ENCODE data around the gene ABI1.
"Not testable (repeated sequence)": the region's sequence is repeated elsewhere in the genome, so short reads cannot be mapped to it uniquely, and the experiment has no call there.

ABI1 gene

DNA sequence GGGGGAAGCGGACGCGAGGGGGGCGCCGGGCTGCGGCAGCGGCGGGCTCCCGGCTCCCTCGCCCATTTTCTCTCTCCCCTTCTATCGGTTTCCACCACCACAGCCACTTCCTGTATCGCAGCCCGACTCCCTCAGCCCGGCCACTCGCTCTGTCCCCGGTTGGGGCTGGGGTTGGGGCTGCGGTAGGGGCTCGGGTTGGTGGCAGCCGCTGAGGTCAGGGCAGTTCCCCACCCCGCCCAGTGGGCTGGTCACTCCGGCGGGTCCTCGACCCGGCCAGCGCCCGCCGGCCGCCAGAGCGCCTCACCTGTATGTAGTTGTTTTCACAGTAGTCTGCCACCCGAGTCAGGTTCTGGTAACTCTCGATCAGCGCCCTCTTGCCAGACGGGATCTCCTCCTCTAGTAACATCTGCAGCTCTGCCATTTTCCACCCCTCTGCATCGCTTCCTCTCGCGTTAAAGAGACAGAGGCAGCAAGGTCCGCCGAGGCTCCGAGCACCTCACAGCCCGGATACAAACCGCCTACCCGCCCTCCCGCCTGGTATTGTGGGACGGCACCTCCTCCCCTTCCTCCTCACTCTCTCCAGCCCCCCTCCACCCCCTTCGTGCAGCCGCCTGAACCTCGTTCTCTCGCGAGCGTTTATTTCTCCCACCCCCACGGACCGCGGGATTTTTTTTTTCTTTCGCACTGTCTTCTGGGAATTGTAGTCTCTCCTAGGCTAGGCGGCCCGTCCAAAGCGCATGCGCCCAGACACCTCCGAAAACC, at the start of gene ABI1:
ABI1 (minus strand) TSS at position 516 of the 762 bp plus-strand sequence; CDS start at position 421, 95 bp downstream.
- peak; percentile 96 to 98 for DNase-seq

GRCh38 chr10:26909753-26910152, 49.0 kb upstream of the ABI1 start:
- no peak for DNase-seq

DNA sequence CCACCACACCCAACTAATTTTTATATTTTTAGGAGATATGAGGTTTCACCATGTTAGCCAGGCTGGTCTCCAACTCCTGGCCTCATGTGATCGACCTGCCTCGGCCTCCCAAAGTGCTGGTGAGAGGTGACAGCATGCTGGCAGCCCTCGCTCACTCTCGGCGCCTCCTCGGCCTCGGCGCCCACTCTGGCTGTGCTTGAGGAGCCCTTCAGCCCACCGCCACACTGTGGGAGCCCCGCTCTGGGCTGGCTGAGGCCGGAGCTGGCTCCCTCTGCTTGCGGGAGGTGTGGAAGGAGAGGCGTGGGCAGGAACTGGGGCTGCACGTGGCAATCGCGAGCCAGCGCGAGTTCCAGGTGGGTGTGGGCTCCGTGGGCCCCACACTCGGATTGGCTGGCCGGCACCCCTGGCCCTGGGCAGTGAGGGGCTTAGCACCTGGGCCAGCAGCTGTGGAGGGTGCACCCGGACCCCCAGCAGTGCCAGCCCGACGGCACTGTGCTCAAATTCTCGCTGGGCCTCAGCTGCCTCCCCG, 44.6 kb upstream of the ABI1 start:
- DNase-seq: not testable (repeated sequence)

DNA sequence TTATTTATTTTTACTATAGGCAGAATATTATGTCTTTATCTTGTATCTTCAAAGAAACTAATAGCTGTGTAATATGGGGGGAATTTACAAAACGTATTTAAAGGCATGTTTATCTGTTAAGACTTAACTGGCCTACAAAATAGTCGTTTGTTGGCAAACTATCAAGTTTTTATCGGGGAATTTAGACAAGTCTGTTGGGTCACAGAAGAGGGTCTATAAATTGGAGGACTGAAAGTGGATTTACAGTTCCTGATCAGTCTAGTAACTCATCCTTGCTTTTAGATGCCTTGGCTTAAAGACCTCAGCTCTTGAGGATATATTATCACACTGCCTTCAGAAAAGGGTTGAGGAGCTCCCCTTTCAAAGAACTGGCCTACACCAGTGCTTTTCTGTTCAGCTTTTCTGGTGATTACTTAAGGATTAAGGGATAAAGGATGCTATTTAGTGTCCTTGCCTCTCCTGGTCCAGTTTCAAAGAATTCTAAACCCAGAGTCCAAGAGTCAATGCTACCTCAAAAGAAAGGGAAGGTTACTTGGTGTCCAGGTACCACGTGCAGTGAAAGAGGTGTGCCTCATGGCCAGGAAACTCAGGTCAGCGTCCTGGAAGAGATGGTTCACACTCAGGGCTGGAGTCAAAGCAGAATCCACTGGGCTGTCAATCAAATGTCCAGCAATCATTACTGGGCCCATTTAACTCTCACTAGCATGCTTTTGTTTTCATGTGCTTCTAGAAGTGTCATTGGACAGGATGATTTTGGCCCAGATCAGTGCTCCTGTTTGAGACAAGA, 42.9 kb upstream of the ABI1 start:
- DNase-seq: no peak

- DNase-seq: not testable (repeated sequence)
These were observed 31.7 kb upstream of the ABI1 start for GRCh38 chr10:26892306-26892923.

GRCh38 chr10:26890956-26891355, 30.2 kb upstream of the ABI1 start:
- DNase-seq: peak; percentile 33 to 58

- DNase-seq: no peak
These were observed 27.0 kb upstream of the ABI1 start for GRCh38 chr10:26887611-26888215.

DNA sequence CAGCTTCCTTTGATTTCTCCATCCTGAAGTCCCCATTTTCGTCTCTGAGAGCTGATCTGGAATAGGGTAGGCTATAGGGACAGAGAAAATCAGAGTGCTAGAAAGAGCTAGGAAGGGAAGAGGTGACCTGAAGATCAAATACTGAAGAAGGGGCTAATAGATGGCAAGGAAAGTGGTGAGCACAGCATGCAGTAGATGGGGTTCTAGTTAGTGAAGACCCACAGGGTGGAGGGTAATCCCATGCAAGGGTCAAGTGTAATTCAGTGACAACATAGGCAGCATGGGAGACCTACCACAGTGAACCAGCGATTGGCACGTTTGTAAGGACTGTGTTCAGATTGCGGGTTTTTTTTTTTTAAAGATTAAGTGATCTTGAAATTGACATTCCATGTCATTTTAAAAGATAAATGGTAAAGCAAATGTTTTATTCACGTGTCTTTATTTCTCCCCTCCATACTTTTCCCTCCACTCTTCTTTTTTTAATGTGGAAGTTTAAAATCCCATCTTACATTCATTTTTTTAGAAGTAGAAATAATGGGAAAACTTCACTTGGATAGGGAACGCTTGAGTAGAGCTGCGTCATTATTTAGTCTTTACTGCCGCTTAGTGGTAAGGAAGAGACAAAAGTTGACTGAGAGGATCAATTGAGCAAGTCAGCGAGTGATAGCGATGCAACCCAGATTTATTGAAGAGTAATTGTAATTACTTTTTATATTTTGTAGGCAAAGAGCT, 21.0 kb upstream of the ABI1 start:
- DNase-seq: no peak

GRCh38 chr10:26879744-26880143, 19.0 kb upstream of the ABI1 start:
- no peak for DNase-seq

DNA sequence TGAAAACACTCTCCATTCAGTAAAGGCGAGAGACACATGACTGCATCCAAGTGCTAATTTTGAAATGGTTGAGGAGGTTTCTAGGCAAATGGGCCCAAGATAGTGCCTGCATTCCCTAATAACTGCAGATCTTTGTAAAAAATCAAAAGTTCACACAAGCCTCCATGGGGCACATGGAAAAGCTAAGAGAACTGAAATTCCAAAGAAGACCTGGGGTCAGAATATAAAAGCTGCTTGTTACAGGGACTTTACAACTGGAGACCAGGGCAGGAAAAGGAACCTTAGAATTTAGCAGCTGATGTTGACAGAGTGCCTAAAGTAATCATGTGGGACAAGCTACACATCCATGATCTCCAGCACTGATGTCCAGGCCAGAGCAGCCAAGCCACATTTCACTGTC, 10.0 kb upstream of the ABI1 start:
- no peak for DNase-seq

- DNase-seq: peak; percentile 7 to 21
These were observed 8.8 kb upstream of the ABI1 start for GRCh38 chr10:26869528-26869927.

GRCh38 chr10:26863351-26864076, 2.8 kb upstream of the ABI1 start:
- no peak for DNase-seq

DNA sequence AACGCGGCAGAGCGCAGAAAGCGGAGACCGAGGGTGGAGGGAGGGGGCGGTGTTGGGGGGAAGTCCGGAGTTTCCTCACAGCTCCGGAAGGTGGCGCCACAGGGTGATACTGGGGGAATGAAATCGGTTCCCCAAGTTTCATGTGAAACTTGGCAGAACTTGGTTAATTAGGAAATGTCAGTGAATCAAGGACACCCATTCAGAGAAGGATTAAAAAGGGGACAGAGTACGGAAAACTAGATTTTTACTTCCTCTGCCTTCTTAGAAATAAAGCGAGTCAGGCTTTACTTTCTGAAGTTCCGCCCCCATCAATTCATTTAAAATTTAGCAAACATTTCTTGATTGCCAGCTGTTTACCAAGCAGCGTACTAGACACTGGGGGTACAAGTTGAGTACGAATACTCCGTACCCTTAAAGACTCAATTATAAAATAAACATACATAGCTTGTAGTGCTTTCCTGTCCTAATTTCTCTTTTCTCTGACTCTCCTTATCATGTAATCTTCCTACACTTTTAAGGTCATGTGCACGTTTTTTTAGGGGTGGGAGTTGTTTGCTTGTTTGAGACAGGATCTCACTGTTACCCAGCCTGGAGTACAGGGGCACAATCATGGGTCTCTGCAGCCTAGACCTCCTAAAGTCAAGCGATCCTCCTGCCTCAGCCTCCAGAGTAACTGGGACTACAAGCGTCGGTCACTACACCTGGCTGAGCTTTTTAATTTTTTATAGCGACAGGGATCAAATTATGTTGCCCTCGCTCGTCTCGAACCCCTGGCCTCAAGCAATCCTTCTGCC, 644 bp upstream of the ABI1 start:
- no peak for DNase-seq

GRCh38 chr10:26860102-26860442, 686 bp downstream of the ABI1 start:
- peak; percentile 46 to 52 for DNase-seq

- DNase-seq: no peak
These were observed 1.3 kb downstream of the ABI1 start for GRCh38 chr10:26859241-26860101.

GRCh38 chr10:26858707-26859034, 2.1 kb downstream of the ABI1 start:
- no peak for DNase-seq

DNA sequence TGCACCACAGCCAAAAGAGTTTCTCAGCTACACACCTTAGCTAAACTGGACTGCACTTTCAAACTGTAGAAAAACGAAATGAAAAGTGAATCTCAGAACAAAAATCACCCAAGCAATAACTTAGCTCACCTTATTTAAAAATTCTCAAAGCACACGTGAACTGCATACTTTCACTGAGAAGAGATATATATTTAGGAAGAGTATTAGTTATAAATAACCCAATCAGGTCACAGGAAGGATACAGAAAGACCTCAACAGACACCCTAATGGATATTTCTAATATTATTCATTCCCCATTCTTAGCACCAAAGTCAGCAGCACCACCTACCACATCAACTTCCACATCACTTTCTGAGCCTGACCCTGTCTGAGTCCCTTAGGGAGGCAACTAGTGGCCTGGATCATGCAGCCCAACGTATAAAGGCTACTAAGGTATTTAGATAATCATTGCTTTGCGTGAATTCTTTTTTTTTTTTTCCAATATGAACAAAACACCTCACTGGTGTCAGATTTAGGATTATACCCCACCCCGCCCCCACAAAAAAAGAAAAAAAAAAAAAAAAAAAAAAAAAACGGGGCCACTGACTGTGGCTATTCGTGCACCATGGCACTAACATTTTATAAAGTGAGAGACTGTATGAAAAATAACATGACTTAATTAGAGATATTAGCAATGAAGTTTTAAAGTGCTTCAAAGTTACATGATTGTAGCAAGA, 2.6 kb downstream of the ABI1 start:
- no peak for DNase-seq

GRCh38 chr10:26857553-26857952, 3.2 kb downstream of the ABI1 start:
- not testable (repeated sequence) for DNase-seq

DNA sequence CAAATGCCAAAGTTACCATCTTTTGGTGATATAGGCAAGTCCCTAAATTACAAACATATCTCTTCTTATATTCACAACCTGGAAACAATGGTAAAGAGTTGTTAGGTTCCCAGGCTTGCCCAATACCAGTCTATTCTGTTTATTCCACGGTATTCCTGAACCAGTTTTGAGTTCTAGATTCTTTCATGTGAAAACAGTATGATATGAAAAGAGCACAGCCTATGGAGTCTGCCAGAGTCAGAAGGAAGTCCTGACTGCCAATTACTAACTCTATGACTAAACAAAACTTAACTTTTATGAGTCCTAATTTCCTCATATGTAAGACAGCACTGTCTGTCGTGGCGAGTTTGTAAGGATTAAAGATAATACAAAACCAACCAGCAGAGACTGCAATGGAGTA, 5.6 kb downstream of the ABI1 start:
- no peak for DNase-seq
